ENCODE results near the gene PUS1. TPM values are rescaled to one million over a fixed set of nuclear protein-coding genes. Genes with fewer than 3 reads are reported as not detected.

PUS1 gene
- total RNA-seq, 1 experiment from 2014 or later, result 77.3 TPM

- H3K4me3 ChIP-seq (replicated peaks in 1 of 2; ENCODE audit: low read depth in 1 of 2, low read length in 2 of 2), result no peak overlapping the region
- DNase-seq (ENCODE audit: low read depth, low spot score) (no peak), ATAC-seq (no peak)
- H3K79me2 ChIP-seq (ENCODE audit: insufficient read depth, low read length), result no peaks in the 10 kb centered on the region
- RAD21 ChIA-PET (ENCODE audit: low non-redundant PET in 1 of 2, low total read pairs in 2 of 2, uncharacterized antibody in 2 of 2, unreplicated experiment in 2 of 2), result no interaction called here
- H3K4me1 ChIP-seq (ENCODE audit: control insufficient read depth in 1 of 2, insufficient read depth in 2 of 2, low read length in 2 of 2), result peaks cover 7 to 16% of the 10 kb centered on the region in 2 experiments; a peak in 3 of 4 replicates
- no peaks in the 10 kb centered on the region for H3K9me3 ChIP-seq (ENCODE audit: control insufficient read depth in 1 of 2, insufficient read depth in 1 of 2, low read depth in 1 of 2, low read length in 2 of 2)
- no peak overlapping the region for H3K9ac ChIP-seq (ENCODE audit: low read length)
- BruUV-seq (replicated peaks), result no TSS peak
- H3K36me3 ChIP-seq (ENCODE audit: control insufficient read depth in 1 of 2, insufficient read depth in 2 of 2, low read length in 2 of 2), result no peaks in the 10 kb centered on the region; a peak in 1 of 4 replicates
- no peak overlapping the region for H2AFZ ChIP-seq (ENCODE audit: low read depth, low read length, poor library complexity, severe bottlenecking)
- no peak overlapping the region for H3K4me2 ChIP-seq (ENCODE audit: low read length)
- POLR2A ChIA-PET, result no interaction called here
- CTCF ChIA-PET, result no interaction called here
- no peaks in the 10 kb centered on the region for H3K27me3 ChIP-seq (ENCODE audit: insufficient read depth, low read length)
- H4K20me1 ChIP-seq (ENCODE audit: insufficient read depth), result no peaks in the 10 kb centered on the region
- no peaks in the 10 kb centered on the region for H3K9me2 ChIP-seq (ENCODE audit: insufficient read depth)
- H3K27ac ChIP-seq (ENCODE audit: low read depth, low read length), result no peak overlapping the region; the same call in 1 of the 2 replicates
- TF ChIP-seq POLR2AphosphoS5 (IDR thresholded peaks at IDR 0.05; ENCODE audit: low read depth, low read length) (no peak), ZNF274 (IDR thresholded peaks at IDR 0.05; ENCODE audit: low read depth, low read length) (no peak)
- intact Hi-C loops (cut with micrococcal nuclease), result no loop called here
Observed at GRCh38 chr12:131903270-131904255, 25.5 kb upstream of the PUS1 start.

GRCh38 chr12:131904346-131904745, 24.7 kb upstream of the PUS1 start:
- no TSS peak for BruUV-seq (replicated peaks)
- CTCF ChIA-PET, result no interaction called here
- RAD21 ChIA-PET (ENCODE audit: low non-redundant PET in 1 of 2, low total read pairs in 2 of 2, uncharacterized antibody in 2 of 2, unreplicated experiment in 2 of 2), result no interaction called here
- no peaks in the 10 kb centered on the region for H3K79me2 ChIP-seq (ENCODE audit: insufficient read depth, low read length)
- no peak overlapping the region for H3K4me3 ChIP-seq (replicated peaks in 1 of 2; ENCODE audit: low read depth in 1 of 2, low read length in 2 of 2)
- H4K20me1 ChIP-seq (ENCODE audit: insufficient read depth), result no peaks in the 10 kb centered on the region
- no peaks in the 10 kb centered on the region for H3K9me2 ChIP-seq (ENCODE audit: insufficient read depth)
- no peak overlapping the region for H3K4me2 ChIP-seq (ENCODE audit: low read length)
- no peak overlapping the region for H3K27ac ChIP-seq (ENCODE audit: low read depth, low read length)
- POLR2A ChIA-PET, result no interaction called here
- no peaks in the 10 kb centered on the region for H3K9me3 ChIP-seq (ENCODE audit: control insufficient read depth in 1 of 2, insufficient read depth in 1 of 2, low read depth in 1 of 2, low read length in 2 of 2)
- no peaks in the 10 kb centered on the region; a peak in 1 of 4 replicates for H3K36me3 ChIP-seq (ENCODE audit: control insufficient read depth in 1 of 2, insufficient read depth in 2 of 2, low read length in 2 of 2)
- no peak overlapping the region for H2AFZ ChIP-seq (ENCODE audit: low read depth, low read length, poor library complexity, severe bottlenecking)
- no peaks in the 10 kb centered on the region for H3K27me3 ChIP-seq (ENCODE audit: insufficient read depth, low read length)
- DNase-seq (ENCODE audit: low read depth, low spot score) (no peak), ATAC-seq (no peak)
- no peak overlapping the region for H3K9ac ChIP-seq (ENCODE audit: low read length)
- intact Hi-C loops (cut with micrococcal nuclease), result no loop called here
- peaks cover 7 to 16% of the 10 kb centered on the region in 2 experiments; a peak in 3 of 4 replicates for H3K4me1 ChIP-seq (ENCODE audit: control insufficient read depth in 1 of 2, insufficient read depth in 2 of 2, low read length in 2 of 2)
- TF ChIP-seq POLR2A (IDR thresholded peaks at IDR 0.05; ENCODE audit: borderline replicate concordance, extremely low read depth, insufficient read depth, insufficient read length), result no peak
- TF ChIP-seq ATF3 (IDR thresholded peaks at IDR 0.05), result no peak
- no peak for TF ChIP-seq SRF (IDR thresholded peaks at IDR 0.05; ENCODE audit: low read depth)
- no peak for TF ChIP-seq SIN3A (IDR thresholded peaks at IDR 0.05; ENCODE audit: low read depth)
- no peak for TF ChIP-seq ELF1 (IDR thresholded peaks at IDR 0.05; ENCODE audit: borderline replicate concordance, low read depth)
- no peak for TF ChIP-seq CBX3 (IDR thresholded peaks at IDR 0.05; ENCODE audit: low read depth)
- TF ChIP-seq ZFX (IDR thresholded peaks at IDR 0.05), result no peak
- no peak for TF ChIP-seq POLR2AphosphoS5 (IDR thresholded peaks at IDR 0.05; ENCODE audit: low read depth, low read length)
- no peak for TF ChIP-seq EZH2 (IDR thresholded peaks at IDR 0.05)
- no peak for TF ChIP-seq JUND (IDR thresholded peaks at IDR 0.05)
- no peak for TF ChIP-seq EZH2phosphoT487 (IDR thresholded peaks at IDR 0.05; ENCODE audit: borderline replicate concordance)
- no peak for TF ChIP-seq FOSL1 (IDR thresholded peaks at IDR 0.05; ENCODE audit: low read depth)
- TF ChIP-seq CTCF (IDR thresholded peaks at IDR 0.05 in 2 of 3, conservative IDR thresholded peaks at IDR 0.05 in 1 of 3; ENCODE audit: borderline replicate concordance in 1 of 3, insufficient read depth in 1 of 3, low read depth in 2 of 3, low read length in 2 of 3), result no peak
- no peak for TF ChIP-seq MAX (IDR thresholded peaks at IDR 0.05)
- TF ChIP-seq TCF7L2 (IDR thresholded peaks at IDR 0.05; ENCODE audit: borderline replicate concordance, extremely low read depth, insufficient read depth, insufficient read length), result no peak
- TF ChIP-seq CEBPB (IDR thresholded peaks at IDR 0.05; ENCODE audit: low read depth), result no peak
- no peak for TF ChIP-seq RAD21 (IDR thresholded peaks at IDR 0.05; ENCODE audit: low read depth)

Measured in HCT116 (cell line).